Cardiac fibroblast (primary cell): ENCODE data around the gene DES.

Experiments
- DNase-seq, 2 donors: peaks; one replicate each; pipeline versions ENCODE4 v3.0.0 to v3.0.0-alpha.2; 2010; ENCODE audit warnings: low read depth in 2 of 2
- H3K4me3 ChIP-seq, 2 donors: replicated peaks in 1 of 2; 1 replicate in 1 of 2; 2 replicates in 1 of 2; pipeline ENCODE4 v1.5.1; 2011; ENCODE audit warnings: low read depth in 2 of 2, low read length in 2 of 2, mild to moderate bottlenecking in 2 of 2, moderate library complexity in 1 of 2
- TF ChIP-seq, protein P1 (sequence below): IDR thresholded peaks from one replicate; pipeline ENCODE4 v1.5.1; 2011; ENCODE audit warnings: low read depth, mild to moderate bottlenecking, low read length, inconsistent platforms

The DES gene

DNA sequence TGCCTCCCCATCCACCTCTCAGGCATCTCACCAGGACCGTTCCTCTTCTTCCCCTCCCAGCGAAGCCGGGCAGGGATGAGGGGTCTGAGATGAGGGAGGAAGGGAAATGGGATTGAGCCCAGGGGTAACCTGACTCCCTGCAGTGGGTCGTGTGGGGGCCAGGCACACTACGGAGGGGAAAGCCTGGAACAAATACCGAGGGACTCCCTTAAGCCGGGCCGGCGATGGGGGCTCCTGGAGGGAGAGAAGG lies 16.2 kb downstream of the DES start:
- no peak for DNase-seq
- TF ChIP-seq, protein P1, sequence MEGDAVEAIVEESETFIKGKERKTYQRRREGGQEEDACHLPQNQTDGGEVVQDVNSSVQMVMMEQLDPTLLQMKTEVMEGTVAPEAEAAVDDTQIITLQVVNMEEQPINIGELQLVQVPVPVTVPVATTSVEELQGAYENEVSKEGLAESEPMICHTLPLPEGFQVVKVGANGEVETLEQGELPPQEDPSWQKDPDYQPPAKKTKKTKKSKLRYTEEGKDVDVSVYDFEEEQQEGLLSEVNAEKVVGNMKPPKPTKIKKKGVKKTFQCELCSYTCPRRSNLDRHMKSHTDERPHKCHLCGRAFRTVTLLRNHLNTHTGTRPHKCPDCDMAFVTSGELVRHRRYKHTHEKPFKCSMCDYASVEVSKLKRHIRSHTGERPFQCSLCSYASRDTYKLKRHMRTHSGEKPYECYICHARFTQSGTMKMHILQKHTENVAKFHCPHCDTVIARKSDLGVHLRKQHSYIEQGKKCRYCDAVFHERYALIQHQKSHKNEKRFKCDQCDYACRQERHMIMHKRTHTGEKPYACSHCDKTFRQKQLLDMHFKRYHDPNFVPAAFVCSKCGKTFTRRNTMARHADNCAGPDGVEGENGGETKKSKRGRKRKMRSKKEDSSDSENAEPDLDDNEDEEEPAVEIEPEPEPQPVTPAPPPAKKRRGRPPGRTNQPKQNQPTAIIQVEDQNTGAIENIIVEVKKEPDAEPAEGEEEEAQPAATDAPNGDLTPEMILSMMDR, result no peak
- H3K4me3 ChIP-seq, result no peak overlapping the region

DNA sequence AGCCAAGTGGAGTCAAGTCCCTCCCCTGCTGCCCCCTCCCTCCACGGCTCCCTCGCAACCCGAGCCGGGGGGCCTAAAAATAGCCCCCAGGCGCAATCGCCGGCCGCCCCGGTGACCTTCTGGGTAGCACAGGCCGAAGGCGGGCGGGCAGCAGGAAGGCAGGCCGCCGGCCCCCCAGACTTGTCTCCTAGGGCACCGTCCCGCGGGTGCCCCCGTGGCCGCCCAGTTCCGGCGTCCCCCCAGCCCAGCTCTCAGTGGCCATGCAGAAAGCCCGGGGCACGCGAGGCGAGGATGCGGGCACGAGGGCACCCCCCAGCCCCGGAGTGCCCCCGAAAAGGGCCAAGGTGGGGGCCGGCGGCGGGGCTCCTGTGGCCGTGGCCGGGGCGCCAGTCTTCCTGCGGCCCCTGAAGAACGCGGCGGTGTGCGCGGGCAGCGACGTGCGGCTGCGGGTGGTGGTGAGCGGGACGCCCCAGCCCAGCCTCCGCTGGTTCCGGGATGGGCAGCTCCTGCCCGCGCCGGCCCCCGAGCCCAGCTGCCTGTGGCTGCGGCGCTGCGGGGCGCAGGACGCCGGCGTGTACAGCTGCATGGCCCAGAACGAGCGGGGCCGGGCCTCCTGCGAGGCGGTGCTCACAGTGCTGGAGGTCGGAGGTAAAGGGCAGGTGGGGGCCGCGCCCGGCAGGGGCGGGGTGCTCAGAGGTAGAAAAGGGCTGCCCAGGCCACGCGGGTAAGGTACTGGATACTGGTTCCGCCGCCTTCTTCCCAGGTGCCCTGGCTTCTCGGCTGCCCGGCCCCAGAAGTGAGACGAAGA lies 16.7 kb downstream of the DES start, which contains the start of gene SPEG:
Gene SPEG, plus strand, starts transcription at position 126 of the 808 bp plus-strand sequence. Its CDS starts 135 bp downstream, at position 261.
- DNase-seq, result no peak
- H3K4me3 ChIP-seq, result no peak within 1 kb of the TSS
- TF ChIP-seq, protein P1, result no peak

DNA sequence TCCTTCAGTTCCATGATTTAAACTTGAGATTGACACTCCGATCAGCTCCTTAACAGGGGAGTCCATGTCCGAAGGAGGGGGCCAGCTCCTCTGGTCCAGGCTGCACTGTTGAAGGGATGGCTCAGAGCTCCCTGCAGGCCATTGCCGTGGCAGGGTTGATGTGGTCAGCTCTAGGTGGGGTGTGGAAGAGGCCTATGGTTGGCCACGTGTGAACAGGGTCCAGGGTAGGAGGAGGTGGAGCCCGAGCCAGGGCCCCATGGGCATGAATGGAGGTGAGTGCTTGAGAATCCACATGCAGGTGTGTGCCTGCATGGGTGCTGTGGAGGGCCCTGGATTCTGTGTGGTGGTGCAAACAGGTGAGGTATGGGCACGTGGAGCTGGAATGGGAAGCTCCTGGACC lies 17.5 kb downstream of the DES start:
- TF ChIP-seq, protein P1, result no peak
- DNase-seq, result no peak
- no peak overlapping the region for H3K4me3 ChIP-seq

DNA sequence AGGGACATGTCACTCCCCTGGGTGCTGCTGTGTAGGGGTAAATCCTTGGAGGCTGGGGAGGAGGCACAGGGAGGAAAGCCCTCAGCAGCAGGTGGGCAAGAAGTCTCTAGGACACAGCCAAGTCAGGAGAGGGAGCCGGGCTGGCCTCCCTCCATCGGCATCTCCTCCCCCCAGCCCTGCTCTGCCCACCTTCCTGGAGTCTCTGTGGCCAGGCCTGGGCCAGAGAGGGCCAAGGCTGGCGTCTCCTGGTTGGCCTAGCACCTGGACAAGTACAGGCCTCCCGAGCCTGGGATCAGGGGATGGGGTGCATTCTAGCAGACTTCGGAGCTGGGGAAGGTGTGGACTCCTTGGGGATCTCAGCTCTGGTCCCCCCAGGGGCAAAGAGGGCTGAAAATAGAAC lies 18.3 kb downstream of the DES start:
- no peak overlapping the region for H3K4me3 ChIP-seq
- TF ChIP-seq, protein P1, result no peak
- DNase-seq, result no peak

DNA sequence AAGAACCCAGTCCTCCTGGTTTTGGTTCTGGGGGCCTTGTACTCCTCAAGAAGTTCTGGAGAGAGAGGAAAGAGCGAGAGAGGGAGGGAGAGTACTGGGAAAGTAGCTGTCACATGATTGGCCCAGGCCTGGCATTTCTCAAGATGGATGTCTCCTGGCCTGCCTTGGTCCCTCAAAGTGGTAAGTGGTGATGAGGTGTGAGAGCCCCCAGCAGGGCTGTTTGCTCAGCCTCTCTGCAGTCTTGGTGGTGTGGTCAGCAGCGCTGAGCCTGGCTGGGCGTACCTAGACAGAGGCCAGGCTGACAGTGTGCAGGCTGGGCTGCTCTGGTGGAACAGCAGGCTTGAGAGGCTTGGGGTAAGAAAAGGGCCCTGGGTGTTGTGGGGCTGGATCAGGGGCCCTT lies 19.0 kb downstream of the DES start:
- no peak overlapping the region for H3K4me3 ChIP-seq
- no peak for DNase-seq
- TF ChIP-seq, protein P1, result no peak

DNA sequence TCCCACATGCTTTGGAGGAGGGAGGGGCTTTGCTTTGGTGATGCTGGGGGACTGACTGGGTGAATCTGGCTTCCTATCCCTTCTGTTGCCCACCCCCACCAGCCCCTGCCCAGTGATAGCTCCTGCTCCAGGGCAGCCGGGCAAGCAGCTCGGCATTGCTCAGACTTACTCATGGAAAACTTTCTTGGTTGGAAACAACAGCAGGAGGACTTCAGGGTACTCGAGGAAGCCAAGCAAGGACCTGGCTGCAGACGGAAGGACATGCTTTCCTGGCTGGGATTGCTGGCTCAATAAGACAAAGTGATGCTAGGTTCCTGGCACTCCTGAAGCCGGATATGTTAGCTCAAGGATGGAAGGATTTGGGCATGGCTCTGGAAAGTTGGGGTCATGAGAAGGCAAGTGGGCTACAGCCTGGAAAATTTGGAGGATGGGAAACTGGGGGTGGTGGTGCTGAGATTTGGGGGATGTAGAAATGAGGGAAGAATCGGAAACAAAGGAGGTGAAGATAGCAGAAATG lies 19.6 kb downstream of the DES start:
- TF ChIP-seq, protein P1, result no peak
- DNase-seq, result no peak
- no peak overlapping the region for H3K4me3 ChIP-seq
